ENCODE data around the gene PATE2.

The PATE2 gene
- total RNA-seq: 0 to 0.99 (median 0) reads per million in 17 experiments

- DNase-seq: no peak
These were observed at the start of gene PATE2 for GRCh38 chr11:125778728-125779127. PATE2 (minus strand) TSS chr11:125778828; CDS start chr11:125778773, 55 bp downstream.

- no peak for DNase-seq
These were observed 29.3 kb upstream of the PATE2 start for GRCh38 chr11:125807909-125808308.

- DNase-seq: no peak
These were observed 23.8 kb upstream of the PATE2 start for GRCh38 chr11:125802387-125802786.

- no peak for DNase-seq
These were observed 21.2 kb upstream of the PATE2 start for GRCh38 chr11:125799808-125800207.

GRCh38 chr11:125797641-125798040, 19.0 kb upstream of the PATE2 start:
- DNase-seq: no peak

GRCh38 chr11:125790825-125791224, 12.2 kb upstream of the PATE2 start:
- DNase-seq: no peak

GRCh38 chr11:125787827-125788226, 9.2 kb upstream of the PATE2 start, which contains the start of gene PATE3:
PATE3 (plus strand) TSS chr11:125788127; CDS start chr11:125788152, 25 bp downstream.
- DNase-seq: no peak

GRCh38 chr11:125784678-125785077, 6.0 kb upstream of the PATE2 start:
- no peak for DNase-seq

- no peak for DNase-seq
These were observed 1.3 kb downstream of the PATE2 start for GRCh38 chr11:125777309-125777708.

- DNase-seq: no peak
These were observed 5.1 kb downstream of the PATE2 start for GRCh38 chr11:125773516-125773915.

GRCh38 chr11:125772834-125773505, 5.7 kb downstream of the PATE2 start:
- DNase-seq: no peak

- DNase-seq: no peak
These were observed 8.0 kb downstream of the PATE2 start for GRCh38 chr11:125770583-125770982.

- no peak for DNase-seq
These were observed 10.1 kb downstream of the PATE2 start for GRCh38 chr11:125768336-125769046.

- no peak for DNase-seq
These were observed 12.4 kb downstream of the PATE2 start for GRCh38 chr11:125766251-125766650.

- no peak for DNase-seq
These were observed 15.1 kb downstream of the PATE2 start for GRCh38 chr11:125763483-125763882.

- DNase-seq: no peak
These were observed 16.2 kb downstream of the PATE2 start for GRCh38 chr11:125762445-125762844.

- no peak for DNase-seq
These were observed 22.6 kb downstream of the PATE2 start for GRCh38 chr11:125756050-125756449.

GRCh38 chr11:125750629-125751028, 28.0 kb downstream of the PATE2 start:
- DNase-seq: no peak

- no peak for DNase-seq
These were observed 32.6 kb downstream of the PATE2 start, which contains the start of gene PATE1 for GRCh38 chr11:125745979-125746378. PATE1 (plus strand) TSS chr11:125746279; CDS start chr11:125746305, 26 bp downstream.

GRCh38 chr11:125743681-125744080, 34.9 kb downstream of the PATE2 start:
- DNase-seq: no peak

GRCh38 chr11:125740617-125741016, 38.0 kb downstream of the PATE2 start:
- no peak for DNase-seq

- no peak for DNase-seq
These were observed 49.7 kb downstream of the PATE2 start for GRCh38 chr11:125728969-125729368.

Data from suppressor macrophage (primary cell).